ENCODE results near the gene CACFD1. TPM values are rescaled to one million over a fixed set of nuclear protein-coding genes. Genes with fewer than 3 reads are reported as not detected.

The CACFD1 gene
- total RNA-seq, 1 donor from 2014 or later, result 9.1 TPM

DNA sequence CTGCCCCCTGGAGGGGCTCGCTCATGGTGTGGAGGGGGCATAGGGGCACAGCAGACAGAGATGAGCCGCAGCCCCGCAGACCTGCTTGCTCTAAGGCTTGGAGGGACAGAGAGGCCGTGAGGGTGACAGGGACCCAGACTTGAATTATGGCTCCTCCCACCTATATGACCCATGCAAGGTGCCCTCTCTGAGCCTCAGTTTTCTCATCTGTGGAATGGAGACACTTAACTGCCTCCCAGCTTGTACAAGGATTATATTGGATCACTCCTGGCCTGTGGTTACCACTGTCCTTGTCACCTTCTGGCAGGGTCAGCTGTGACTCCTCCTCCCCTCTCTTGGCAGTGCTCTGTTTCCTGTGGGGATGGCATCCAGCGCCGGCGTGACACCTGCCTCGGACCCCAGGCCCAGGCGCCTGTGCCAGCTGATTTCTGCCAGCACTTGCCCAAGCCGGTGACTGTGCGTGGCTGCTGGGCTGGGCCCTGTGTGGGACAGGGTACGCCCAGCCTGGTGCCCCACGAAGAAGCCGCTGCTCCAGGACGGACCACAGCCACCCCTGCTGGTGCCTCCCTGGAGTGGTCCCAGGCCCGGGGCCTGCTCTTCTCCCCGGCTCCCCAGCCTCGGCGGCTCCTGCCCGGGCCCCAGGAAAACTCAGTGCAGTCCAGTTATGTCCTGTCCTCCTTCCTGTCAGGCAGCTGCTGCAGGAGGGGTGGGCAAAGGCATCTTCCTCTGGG lies 4.7 kb upstream of the CACFD1 start:
- no peak for TF ChIP-seq POLR2AphosphoS5 (IDR thresholded peaks at IDR 0.05; ENCODE audit: insufficient read depth in 1 of 2, low read depth in 1 of 2)
- no peak for TF ChIP-seq POLR2A (IDR thresholded peaks at IDR 0.05)
- TF ChIP-seq, protein P1, sequence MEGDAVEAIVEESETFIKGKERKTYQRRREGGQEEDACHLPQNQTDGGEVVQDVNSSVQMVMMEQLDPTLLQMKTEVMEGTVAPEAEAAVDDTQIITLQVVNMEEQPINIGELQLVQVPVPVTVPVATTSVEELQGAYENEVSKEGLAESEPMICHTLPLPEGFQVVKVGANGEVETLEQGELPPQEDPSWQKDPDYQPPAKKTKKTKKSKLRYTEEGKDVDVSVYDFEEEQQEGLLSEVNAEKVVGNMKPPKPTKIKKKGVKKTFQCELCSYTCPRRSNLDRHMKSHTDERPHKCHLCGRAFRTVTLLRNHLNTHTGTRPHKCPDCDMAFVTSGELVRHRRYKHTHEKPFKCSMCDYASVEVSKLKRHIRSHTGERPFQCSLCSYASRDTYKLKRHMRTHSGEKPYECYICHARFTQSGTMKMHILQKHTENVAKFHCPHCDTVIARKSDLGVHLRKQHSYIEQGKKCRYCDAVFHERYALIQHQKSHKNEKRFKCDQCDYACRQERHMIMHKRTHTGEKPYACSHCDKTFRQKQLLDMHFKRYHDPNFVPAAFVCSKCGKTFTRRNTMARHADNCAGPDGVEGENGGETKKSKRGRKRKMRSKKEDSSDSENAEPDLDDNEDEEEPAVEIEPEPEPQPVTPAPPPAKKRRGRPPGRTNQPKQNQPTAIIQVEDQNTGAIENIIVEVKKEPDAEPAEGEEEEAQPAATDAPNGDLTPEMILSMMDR (IDR thresholded peaks at IDR 0.05), result no peak
- Histone ChIP-seq H3K36me3 (no peaks in the 10 kb centered on the region), H3K4me1 (peaks cover 9% of the 10 kb centered on the region), H3K27me3 (no peaks in the 10 kb centered on the region), H3K9me3 (no peaks in the 10 kb centered on the region), H3K27ac (no peak overlapping the region), H3K4me3 (no peak overlapping the region)
- intact Hi-C loops (cut with DNase I), result no loop called here
- DNase-seq (ENCODE audit: extremely low spot score in 2 of 2), result no peak

DNA sequence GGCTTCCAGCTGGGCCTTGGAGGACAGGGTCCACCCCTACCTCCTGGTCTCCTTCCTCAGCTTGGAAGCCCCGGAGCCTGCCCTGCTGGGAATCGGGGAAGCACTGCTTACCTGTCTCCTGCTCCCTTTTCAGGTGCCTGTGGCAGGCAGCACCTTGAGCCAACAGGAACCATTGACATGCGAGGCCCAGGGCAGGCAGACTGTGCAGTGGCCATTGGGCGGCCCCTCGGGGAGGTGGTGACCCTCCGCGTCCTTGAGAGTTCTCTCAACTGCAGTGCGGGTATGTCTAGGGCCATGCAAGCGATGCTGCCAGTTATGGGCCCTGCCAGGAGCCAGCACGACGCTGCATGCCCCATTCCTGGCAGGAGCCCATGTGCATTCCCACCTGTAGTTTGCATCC lies 3.8 kb upstream of the CACFD1 start:
- no peak overlapping the region for H3K4me3 ChIP-seq
- no peaks in the 10 kb centered on the region for H3K27me3 ChIP-seq
- TF ChIP-seq POLR2AphosphoS5 (IDR thresholded peaks at IDR 0.05; ENCODE audit: insufficient read depth in 1 of 2, low read depth in 1 of 2), result no peak
- TF ChIP-seq, protein P1 (IDR thresholded peaks at IDR 0.05), result no peak
- TF ChIP-seq POLR2A (IDR thresholded peaks at IDR 0.05), result no peak
- H3K4me1 ChIP-seq, result peaks cover 16% of the 10 kb centered on the region
- H3K36me3 ChIP-seq, result no peaks in the 10 kb centered on the region
- intact Hi-C loops (cut with DNase I), result no loop called here
- no peak overlapping the region for H3K27ac ChIP-seq
- DNase-seq (ENCODE audit: extremely low spot score in 2 of 2), result no peak
- no peaks in the 10 kb centered on the region for H3K9me3 ChIP-seq

DNA sequence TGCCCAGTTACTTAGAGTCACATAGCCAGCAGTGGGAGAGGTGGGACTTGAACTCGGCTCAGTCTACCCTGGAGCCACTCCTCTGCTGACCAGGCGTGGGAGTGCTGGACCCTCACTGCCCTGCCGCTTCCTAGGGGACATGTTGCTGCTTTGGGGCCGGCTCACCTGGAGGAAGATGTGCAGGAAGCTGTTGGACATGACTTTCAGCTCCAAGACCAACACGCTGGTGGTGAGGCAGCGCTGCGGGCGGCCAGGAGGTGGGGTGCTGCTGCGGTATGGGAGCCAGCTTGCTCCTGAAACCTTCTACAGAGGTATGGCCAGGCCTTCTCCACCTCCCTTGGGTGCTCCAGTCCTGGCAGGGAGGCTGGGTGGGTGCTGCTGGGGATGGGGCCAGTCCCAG lies 3.4 kb upstream of the CACFD1 start:
- TF ChIP-seq, protein P1 (IDR thresholded peaks at IDR 0.05), result no peak
- TF ChIP-seq POLR2A (IDR thresholded peaks at IDR 0.05), result no peak
- no peak for TF ChIP-seq POLR2AphosphoS5 (IDR thresholded peaks at IDR 0.05; ENCODE audit: insufficient read depth in 1 of 2, low read depth in 1 of 2)
- peaks cover 18% of the 10 kb centered on the region for H3K4me1 ChIP-seq
- intact Hi-C loops (cut with DNase I), result no loop called here
- no peaks in the 10 kb centered on the region for H3K9me3 ChIP-seq
- no peaks in the 10 kb centered on the region for H3K36me3 ChIP-seq
- H3K27me3 ChIP-seq, result no peaks in the 10 kb centered on the region
- no peak for DNase-seq (ENCODE audit: extremely low spot score in 2 of 2)
- H3K4me3 ChIP-seq, result no peak overlapping the region
- no peak overlapping the region for H3K27ac ChIP-seq

DNA sequence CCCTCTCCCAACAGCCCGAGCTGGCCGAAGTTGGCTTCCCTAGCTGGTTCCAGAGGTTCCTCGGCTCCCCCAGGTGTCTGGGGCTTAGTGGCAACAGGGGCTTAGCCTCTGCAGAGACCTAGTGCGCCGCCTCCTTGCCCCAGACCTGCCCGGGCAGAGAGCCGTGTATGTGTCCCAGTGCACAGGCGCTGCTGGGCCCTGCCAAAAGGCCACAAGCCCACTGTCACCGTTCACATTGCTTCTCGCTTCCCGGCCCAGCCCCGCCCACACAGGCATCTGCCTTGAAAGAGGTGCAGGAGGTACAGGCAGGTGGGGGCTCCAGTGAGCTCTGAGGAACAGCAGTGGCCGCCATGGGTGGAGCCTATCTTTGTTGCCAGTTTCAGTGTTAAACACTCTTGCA lies 2.5 kb upstream of the CACFD1 start:
- no peaks in the 10 kb centered on the region for H3K27me3 ChIP-seq
- H3K9me3 ChIP-seq, result no peaks in the 10 kb centered on the region
- intact Hi-C loops (cut with DNase I), result no loop called here
- no peaks in the 10 kb centered on the region for H3K36me3 ChIP-seq
- H3K4me1 ChIP-seq, result peaks cover 18% of the 10 kb centered on the region
- H3K27ac ChIP-seq, result no peak overlapping the region
- H3K4me3 ChIP-seq, result no peak overlapping the region
- TF ChIP-seq, protein P1 (IDR thresholded peaks at IDR 0.05), result no peak
- TF ChIP-seq POLR2A (IDR thresholded peaks at IDR 0.05), result no peak
- TF ChIP-seq POLR2AphosphoS5 (IDR thresholded peaks at IDR 0.05; ENCODE audit: insufficient read depth in 1 of 2, low read depth in 1 of 2), result no peak
- no peak for DNase-seq (ENCODE audit: extremely low spot score in 2 of 2)

DNA sequence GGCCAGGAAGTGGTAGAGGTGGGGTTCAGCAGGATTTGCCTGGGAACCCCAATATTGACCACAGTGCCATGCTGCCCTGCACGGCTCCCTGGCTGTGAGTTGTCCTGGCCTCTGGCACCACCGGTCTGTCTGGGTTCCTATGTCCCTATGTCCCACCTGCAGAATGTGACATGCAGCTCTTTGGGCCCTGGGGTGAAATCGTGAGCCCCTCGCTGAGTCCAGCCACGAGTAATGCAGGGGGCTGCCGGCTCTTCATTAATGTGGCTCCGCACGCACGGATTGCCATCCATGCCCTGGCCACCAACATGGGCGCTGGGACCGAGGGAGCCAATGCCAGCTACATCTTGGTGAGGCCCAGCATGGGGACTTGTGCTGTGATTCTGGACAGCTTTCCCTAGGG lies 2.0 kb upstream of the CACFD1 start:
- no peak overlapping the region for H3K27ac ChIP-seq
- H3K9me3 ChIP-seq, result no peaks in the 10 kb centered on the region
- H3K27me3 ChIP-seq, result no peaks in the 10 kb centered on the region
- H3K36me3 ChIP-seq, result no peaks in the 10 kb centered on the region
- DNase-seq (ENCODE audit: extremely low spot score in 2 of 2), result no peak
- H3K4me3 ChIP-seq, result no peak overlapping the region
- intact Hi-C loops (cut with DNase I), result no loop called here
- TF ChIP-seq POLR2A (IDR thresholded peaks at IDR 0.05) (no peak), POLR2AphosphoS5 (IDR thresholded peaks at IDR 0.05; ENCODE audit: insufficient read depth in 1 of 2, low read depth in 1 of 2) (no peak)
- TF ChIP-seq, protein P1 (IDR thresholded peaks at IDR 0.05), result no peak
- peaks cover 18% of the 10 kb centered on the region for H3K4me1 ChIP-seq

Measured in vagina (tissue), 2 donors.